ENCODE results near the gene HIBCH.

HIBCH gene

DNA sequence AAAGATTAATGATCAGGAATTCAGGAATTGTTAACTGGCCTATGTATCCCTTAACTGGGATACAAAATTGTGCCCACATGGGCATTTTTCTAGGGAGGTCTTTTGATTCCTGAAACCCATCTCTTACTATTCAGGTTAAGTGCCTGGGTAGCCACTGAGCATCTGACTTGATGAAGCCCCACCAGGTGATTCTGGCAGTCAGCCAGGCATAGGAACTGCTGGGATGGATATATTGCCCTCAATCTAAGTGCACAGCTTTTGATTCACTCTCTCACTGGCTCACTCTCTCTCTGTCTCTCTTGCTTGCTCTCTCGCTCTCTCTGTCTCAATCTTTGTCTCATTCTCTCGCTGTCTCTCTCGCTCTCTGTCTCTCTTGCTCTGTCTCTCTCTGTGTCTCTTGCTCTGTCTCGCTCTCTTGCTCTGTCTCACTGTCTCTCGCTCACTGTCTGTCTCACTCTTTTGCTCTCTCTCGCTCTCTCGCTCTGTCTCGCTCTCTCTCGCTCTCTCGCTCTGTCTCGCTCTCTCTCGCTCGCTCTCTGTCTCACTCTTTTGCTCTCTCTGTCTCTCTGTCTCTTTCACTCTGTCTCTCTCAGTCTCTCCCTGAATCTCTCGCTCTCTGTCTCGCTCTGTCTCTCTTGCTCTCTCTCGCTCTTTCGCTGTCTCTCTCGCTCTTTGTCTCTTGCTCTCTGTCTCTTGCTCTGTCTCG is 46.0 kb upstream of the HIBCH start:
- no peak overlapping the region for H3K4me3 ChIP-seq (replicated peaks; ENCODE audit: insufficient read depth, low read length)
- TF ChIP-seq SPI1 (IDR thresholded peaks at IDR 0.05; ENCODE audit: borderline replicate concordance, low read depth) (no peak), GABPA (IDR thresholded peaks at IDR 0.05; ENCODE audit: low read depth) (no peak), POLR2AphosphoS5 (IDR thresholded peaks at IDR 0.05; ENCODE audit: low read depth) (no peak)
- TF ChIP-seq, protein P1, sequence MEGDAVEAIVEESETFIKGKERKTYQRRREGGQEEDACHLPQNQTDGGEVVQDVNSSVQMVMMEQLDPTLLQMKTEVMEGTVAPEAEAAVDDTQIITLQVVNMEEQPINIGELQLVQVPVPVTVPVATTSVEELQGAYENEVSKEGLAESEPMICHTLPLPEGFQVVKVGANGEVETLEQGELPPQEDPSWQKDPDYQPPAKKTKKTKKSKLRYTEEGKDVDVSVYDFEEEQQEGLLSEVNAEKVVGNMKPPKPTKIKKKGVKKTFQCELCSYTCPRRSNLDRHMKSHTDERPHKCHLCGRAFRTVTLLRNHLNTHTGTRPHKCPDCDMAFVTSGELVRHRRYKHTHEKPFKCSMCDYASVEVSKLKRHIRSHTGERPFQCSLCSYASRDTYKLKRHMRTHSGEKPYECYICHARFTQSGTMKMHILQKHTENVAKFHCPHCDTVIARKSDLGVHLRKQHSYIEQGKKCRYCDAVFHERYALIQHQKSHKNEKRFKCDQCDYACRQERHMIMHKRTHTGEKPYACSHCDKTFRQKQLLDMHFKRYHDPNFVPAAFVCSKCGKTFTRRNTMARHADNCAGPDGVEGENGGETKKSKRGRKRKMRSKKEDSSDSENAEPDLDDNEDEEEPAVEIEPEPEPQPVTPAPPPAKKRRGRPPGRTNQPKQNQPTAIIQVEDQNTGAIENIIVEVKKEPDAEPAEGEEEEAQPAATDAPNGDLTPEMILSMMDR (IDR thresholded peaks at IDR 0.05; ENCODE audit: insufficient read depth, low read length), result no peak
- TF ChIP-seq, protein P2, sequence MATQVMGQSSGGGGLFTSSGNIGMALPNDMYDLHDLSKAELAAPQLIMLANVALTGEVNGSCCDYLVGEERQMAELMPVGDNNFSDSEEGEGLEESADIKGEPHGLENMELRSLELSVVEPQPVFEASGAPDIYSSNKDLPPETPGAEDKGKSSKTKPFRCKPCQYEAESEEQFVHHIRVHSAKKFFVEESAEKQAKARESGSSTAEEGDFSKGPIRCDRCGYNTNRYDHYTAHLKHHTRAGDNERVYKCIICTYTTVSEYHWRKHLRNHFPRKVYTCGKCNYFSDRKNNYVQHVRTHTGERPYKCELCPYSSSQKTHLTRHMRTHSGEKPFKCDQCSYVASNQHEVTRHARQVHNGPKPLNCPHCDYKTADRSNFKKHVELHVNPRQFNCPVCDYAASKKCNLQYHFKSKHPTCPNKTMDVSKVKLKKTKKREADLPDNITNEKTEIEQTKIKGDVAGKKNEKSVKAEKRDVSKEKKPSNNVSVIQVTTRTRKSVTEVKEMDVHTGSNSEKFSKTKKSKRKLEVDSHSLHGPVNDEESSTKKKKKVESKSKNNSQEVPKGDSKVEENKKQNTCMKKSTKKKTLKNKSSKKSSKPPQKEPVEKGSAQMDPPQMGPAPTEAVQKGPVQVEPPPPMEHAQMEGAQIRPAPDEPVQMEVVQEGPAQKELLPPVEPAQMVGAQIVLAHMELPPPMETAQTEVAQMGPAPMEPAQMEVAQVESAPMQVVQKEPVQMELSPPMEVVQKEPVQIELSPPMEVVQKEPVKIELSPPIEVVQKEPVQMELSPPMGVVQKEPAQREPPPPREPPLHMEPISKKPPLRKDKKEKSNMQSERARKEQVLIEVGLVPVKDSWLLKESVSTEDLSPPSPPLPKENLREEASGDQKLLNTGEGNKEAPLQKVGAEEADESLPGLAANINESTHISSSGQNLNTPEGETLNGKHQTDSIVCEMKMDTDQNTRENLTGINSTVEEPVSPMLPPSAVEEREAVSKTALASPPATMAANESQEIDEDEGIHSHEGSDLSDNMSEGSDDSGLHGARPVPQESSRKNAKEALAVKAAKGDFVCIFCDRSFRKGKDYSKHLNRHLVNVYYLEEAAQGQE (IDR thresholded peaks at IDR 0.05; ENCODE audit: insufficient replicate concordance, low read depth), result no peak
- no peak overlapping the region for H3K27ac ChIP-seq (replicated peaks)
- H3K27me3 ChIP-seq (ENCODE audit: insufficient read depth, poor library complexity, severe bottlenecking), result no peaks in the 10 kb centered on the region
- no peak for DNase-seq (ENCODE audit: low read depth in 1 of 2, low spot score in 1 of 2)

DNA sequence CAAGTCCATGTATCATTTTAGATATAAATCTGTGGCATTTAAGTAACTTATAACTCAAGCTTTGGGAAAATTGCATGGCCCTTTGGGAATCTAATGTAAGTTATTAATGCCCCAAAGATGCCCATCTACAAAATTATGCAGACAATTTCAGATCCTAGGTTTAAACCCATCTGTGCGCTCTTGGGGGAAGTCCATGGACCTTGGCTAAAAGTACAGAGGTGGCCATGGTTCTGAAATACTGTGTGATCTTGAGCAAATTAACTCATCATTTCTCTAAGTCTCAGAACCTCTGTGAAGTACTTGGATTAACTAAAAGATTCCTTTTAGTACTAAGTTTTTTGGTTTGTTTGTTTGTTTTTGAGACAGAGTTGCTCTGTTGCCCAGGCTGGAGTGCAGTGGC is 43.3 kb upstream of the HIBCH start:
- Histone ChIP-seq H3K4me3 (replicated peaks; ENCODE audit: insufficient read depth, low read length) (no peak overlapping the region), H3K27me3 (ENCODE audit: insufficient read depth, poor library complexity, severe bottlenecking) (no peaks in the 10 kb centered on the region), H3K27ac (replicated peaks) (no peak overlapping the region)
- TF ChIP-seq, protein P1 (IDR thresholded peaks at IDR 0.05; ENCODE audit: insufficient read depth, low read length), result no peak
- no peak for TF ChIP-seq SPI1 (IDR thresholded peaks at IDR 0.05; ENCODE audit: borderline replicate concordance, low read depth)
- no peak for DNase-seq (ENCODE audit: low read depth in 1 of 2, low spot score in 1 of 2)

DNA sequence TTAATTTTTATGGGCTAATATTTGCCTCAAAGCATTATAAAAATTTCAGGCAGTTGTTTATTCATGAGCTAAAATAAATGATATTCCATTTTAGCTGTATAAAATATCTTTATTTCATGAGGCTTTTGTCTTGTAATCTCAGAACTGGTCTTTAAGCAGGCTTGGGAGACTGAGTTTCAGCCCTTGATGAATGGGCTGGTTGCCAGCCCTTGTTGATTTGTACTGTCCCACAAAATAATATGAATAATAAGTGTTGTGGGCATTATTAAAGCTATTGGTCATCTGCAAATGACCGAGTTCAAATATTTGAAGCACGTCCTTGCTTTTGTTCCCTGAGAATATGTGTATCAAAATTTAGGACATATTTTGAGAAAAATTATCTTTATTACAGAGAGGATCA is 41.9 kb upstream of the HIBCH start:
- TF ChIP-seq, protein P2 (IDR thresholded peaks at IDR 0.05; ENCODE audit: insufficient replicate concordance, low read depth), result no peak
- TF ChIP-seq POLR2AphosphoS5 (IDR thresholded peaks at IDR 0.05; ENCODE audit: low read depth) (no peak), GABPA (IDR thresholded peaks at IDR 0.05; ENCODE audit: low read depth) (no peak), SPI1 (IDR thresholded peaks at IDR 0.05; ENCODE audit: borderline replicate concordance, low read depth) (no peak)
- TF ChIP-seq, protein P1 (IDR thresholded peaks at IDR 0.05; ENCODE audit: insufficient read depth, low read length), result no peak
- Histone ChIP-seq H3K27me3 (ENCODE audit: insufficient read depth, poor library complexity, severe bottlenecking) (no peaks in the 10 kb centered on the region), H3K27ac (replicated peaks) (no peak overlapping the region), H3K4me3 (replicated peaks; ENCODE audit: insufficient read depth, low read length) (no peak overlapping the region)
- DNase-seq (ENCODE audit: low read depth in 1 of 2, low spot score in 1 of 2), result no peak

DNA sequence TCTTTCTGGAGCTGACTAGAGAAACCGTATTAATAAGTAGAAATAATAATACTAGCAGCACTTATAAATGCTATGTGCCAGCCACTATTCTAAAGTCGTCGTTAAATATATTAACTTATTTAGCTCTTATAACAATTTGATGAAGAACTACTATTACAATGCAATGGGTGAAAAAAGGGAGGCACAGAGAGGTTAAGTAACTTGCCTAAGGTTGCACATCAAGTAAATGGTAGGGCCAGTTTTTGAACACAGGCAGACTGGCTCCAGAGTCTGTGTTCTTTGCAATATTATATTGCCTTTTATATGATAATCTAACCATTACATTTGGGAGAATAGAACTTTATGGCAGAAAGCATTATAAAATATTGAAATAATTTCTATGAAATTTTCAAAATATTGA is 41.3 kb upstream of the HIBCH start:
- Histone ChIP-seq H3K4me3 (replicated peaks; ENCODE audit: insufficient read depth, low read length) (no peak overlapping the region), H3K27ac (replicated peaks) (no peak overlapping the region), H3K27me3 (ENCODE audit: insufficient read depth, poor library complexity, severe bottlenecking) (no peaks in the 10 kb centered on the region)
- TF ChIP-seq, protein P1 (IDR thresholded peaks at IDR 0.05; ENCODE audit: insufficient read depth, low read length), result no peak
- TF ChIP-seq, protein P2 (IDR thresholded peaks at IDR 0.05; ENCODE audit: insufficient replicate concordance, low read depth), result no peak
- TF ChIP-seq GABPA (IDR thresholded peaks at IDR 0.05; ENCODE audit: low read depth) (no peak), POLR2AphosphoS5 (IDR thresholded peaks at IDR 0.05; ENCODE audit: low read depth) (no peak), SPI1 (IDR thresholded peaks at IDR 0.05; ENCODE audit: borderline replicate concordance, low read depth) (no peak)
- DNase-seq (ENCODE audit: low read depth in 1 of 2, low spot score in 1 of 2), result no peak

Data from HL-60 (cell line).